ENCODE results near the gene PCDH9. TPM values are rescaled to one million over a fixed set of nuclear protein-coding genes. Genes with fewer than 3 reads are reported as not detected.

Gene PCDH9
- total RNA-seq, 2 donors from 2014 or later, result 0.95 to 1.8 TPM

- no peak overlapping the region for H3K27ac Mint-ChIP-seq
- no peak for DNase-seq
- H3K36me3 Mint-ChIP-seq (ENCODE audit: low read depth), result no peaks in the 10 kb centered on the region
- WGBS, 2 experiments (ENCODE audit: insufficient coverage in 1 of 2, insufficient read length in 1 of 2), result 83% methylated on average over 1 of the region's 2 CpGs; no CpG with 5 or more reads in 1 of the 2 experiments
- Histone ChIP-seq H3K4me3 (ENCODE audit: low read length) (no peak overlapping the region), H3K27ac (ENCODE audit: low read depth, low read length) (no peak overlapping the region), H3K4me1 (ENCODE audit: control insufficient read depth, insufficient read depth, low read length) (peaks cover 4% of the 10 kb centered on the region), H3K9me3 (ENCODE audit: control insufficient read depth, low read length) (no peaks in the 10 kb centered on the region), H3K27me3 (ENCODE audit: control insufficient read depth, insufficient read depth, low read length, poor library complexity, severe bottlenecking) (no peaks in the 10 kb centered on the region), H3K9ac (ENCODE audit: extremely low read depth, low read length, poor library complexity, severe bottlenecking) (no peak overlapping the region), H3K36me3 (ENCODE audit: control insufficient read depth, insufficient read depth, low read length) (no peaks in the 10 kb centered on the region)
- no peak overlapping the region for H3K4me3 Mint-ChIP-seq
- H3K27me3 Mint-ChIP-seq (ENCODE audit: insufficient read depth), result no peaks in the 10 kb centered on the region
- no peaks in the 10 kb centered on the region for H3K9me3 Mint-ChIP-seq
- peaks cover 25% of the 10 kb centered on the region for H3K4me1 Mint-ChIP-seq
- TF ChIP-seq, protein P1, sequence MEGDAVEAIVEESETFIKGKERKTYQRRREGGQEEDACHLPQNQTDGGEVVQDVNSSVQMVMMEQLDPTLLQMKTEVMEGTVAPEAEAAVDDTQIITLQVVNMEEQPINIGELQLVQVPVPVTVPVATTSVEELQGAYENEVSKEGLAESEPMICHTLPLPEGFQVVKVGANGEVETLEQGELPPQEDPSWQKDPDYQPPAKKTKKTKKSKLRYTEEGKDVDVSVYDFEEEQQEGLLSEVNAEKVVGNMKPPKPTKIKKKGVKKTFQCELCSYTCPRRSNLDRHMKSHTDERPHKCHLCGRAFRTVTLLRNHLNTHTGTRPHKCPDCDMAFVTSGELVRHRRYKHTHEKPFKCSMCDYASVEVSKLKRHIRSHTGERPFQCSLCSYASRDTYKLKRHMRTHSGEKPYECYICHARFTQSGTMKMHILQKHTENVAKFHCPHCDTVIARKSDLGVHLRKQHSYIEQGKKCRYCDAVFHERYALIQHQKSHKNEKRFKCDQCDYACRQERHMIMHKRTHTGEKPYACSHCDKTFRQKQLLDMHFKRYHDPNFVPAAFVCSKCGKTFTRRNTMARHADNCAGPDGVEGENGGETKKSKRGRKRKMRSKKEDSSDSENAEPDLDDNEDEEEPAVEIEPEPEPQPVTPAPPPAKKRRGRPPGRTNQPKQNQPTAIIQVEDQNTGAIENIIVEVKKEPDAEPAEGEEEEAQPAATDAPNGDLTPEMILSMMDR (conservative IDR thresholded peaks at IDR 0.05), result no peak
Measured at GRCh38 chr13:66375756-66376155, 854.4 kb downstream of the PCDH9 start.

DNA sequence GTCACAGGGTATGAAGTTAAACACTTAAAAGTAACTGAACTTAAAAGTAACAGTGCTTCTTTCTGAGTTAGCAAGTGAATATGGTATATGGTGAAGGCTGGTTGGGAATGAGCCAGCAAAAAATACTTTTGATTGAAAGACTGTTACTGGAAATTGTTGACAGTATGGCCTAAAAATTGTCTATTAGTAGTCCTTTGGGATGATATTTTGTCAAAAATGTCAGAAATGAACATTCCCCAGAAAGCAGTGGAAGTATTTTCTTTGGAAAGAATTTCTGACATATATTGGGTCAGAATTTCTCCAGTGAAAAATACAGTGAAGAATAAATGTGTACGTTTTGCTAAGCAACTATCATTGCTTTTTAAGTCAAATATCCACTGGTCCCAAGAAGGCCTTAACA is 860.5 kb downstream of the PCDH9 start:
- H3K9me3 ChIP-seq (ENCODE audit: control insufficient read depth, low read length), result peaks cover 10% of the 10 kb centered on the region
- Mint-ChIP-seq H3K36me3 (ENCODE audit: low read depth) (peaks cover 5% of the 10 kb centered on the region), H3K27ac (no peak overlapping the region), H3K9me3 (peaks cover 6% of the 10 kb centered on the region), H3K27me3 (ENCODE audit: insufficient read depth) (no peaks in the 10 kb centered on the region), H3K4me1 (peaks cover 27% of the 10 kb centered on the region), H3K4me3 (no peak overlapping the region)
- WGBS, 2 experiments (ENCODE audit: insufficient coverage in 1 of 2, insufficient read length in 1 of 2), result 50% methylated on average over 1 of the region's 1 CpG; no CpG with 5 or more reads in 1 of the 2 experiments
- no peak for DNase-seq
- H3K27me3 ChIP-seq (ENCODE audit: control insufficient read depth, insufficient read depth, low read length, poor library complexity, severe bottlenecking), result no peaks in the 10 kb centered on the region
- H3K9ac ChIP-seq (ENCODE audit: extremely low read depth, low read length, poor library complexity, severe bottlenecking), result no peak overlapping the region
- H3K27ac ChIP-seq (ENCODE audit: low read depth, low read length), result no peak overlapping the region
- peak overlapping the region; percentile 18 for H3K4me3 ChIP-seq (ENCODE audit: low read length)
- no peaks in the 10 kb centered on the region for H3K36me3 ChIP-seq (ENCODE audit: control insufficient read depth, insufficient read depth, low read length)
- H3K4me1 ChIP-seq (ENCODE audit: control insufficient read depth, insufficient read depth, low read length), result peaks cover 4% of the 10 kb centered on the region
- TF ChIP-seq, protein P1 (conservative IDR thresholded peaks at IDR 0.05), result no peak

DNA sequence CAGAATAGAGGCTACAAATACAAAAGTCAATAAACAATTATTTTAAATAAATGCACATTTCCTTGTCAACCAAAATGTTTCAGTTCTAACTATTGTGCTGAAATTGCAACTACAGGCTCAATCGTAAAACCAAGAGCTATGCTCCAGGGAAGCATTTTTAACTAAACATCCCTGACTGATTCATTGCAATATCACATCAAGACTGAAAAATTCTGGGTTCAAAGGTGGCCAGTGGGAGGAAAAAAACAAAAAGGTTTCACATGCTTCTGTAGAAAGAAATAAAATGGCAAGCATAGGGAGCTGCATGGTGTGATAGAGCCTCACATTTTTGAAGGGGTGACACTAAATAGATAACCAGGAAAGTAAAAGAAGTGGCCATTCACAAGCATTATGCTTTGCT is 862.8 kb downstream of the PCDH9 start:
- Histone ChIP-seq H3K4me3 (ENCODE audit: low read length) (no peak overlapping the region), H3K27me3 (ENCODE audit: control insufficient read depth, insufficient read depth, low read length, poor library complexity, severe bottlenecking) (no peaks in the 10 kb centered on the region), H3K27ac (ENCODE audit: low read depth, low read length) (no peak overlapping the region), H3K36me3 (ENCODE audit: control insufficient read depth, insufficient read depth, low read length) (no peaks in the 10 kb centered on the region), H3K9me3 (ENCODE audit: control insufficient read depth, low read length) (peaks cover 10% of the 10 kb centered on the region), H3K4me1 (ENCODE audit: control insufficient read depth, insufficient read depth, low read length) (peaks cover 4% of the 10 kb centered on the region), H3K9ac (ENCODE audit: extremely low read depth, low read length, poor library complexity, severe bottlenecking) (no peak overlapping the region)
- H3K36me3 Mint-ChIP-seq (ENCODE audit: low read depth), result peaks cover 5% of the 10 kb centered on the region
- H3K9me3 Mint-ChIP-seq, result peaks cover 6% of the 10 kb centered on the region
- H3K27ac Mint-ChIP-seq, result no peak overlapping the region
- WGBS, 2 experiments (ENCODE audit: insufficient coverage in 1 of 2, insufficient read length in 1 of 2), result 81% methylated on average over 1 of the region's 1 CpG; no CpG with 5 or more reads in 1 of the 2 experiments
- TF ChIP-seq, protein P1 (conservative IDR thresholded peaks at IDR 0.05), result no peak
- no peak for DNase-seq
- peaks cover 22% of the 10 kb centered on the region for H3K4me1 Mint-ChIP-seq
- H3K4me3 Mint-ChIP-seq, result no peak overlapping the region
- H3K27me3 Mint-ChIP-seq (ENCODE audit: insufficient read depth), result no peaks in the 10 kb centered on the region
